RWPE1 (cell line): Measurements from ENCODE around the gene APLN.
A peak's percentile ranks its signal among the peaks of the same experiment; 100 is the strongest.

Experiments
- CTCF ChIA-PET: fragments of 350-600 bp; sonication (Branson Sonifier 250); formaldehyde crosslinking; extraction: SDS; loops from one replicate; lab custom pipeline; 2021; lab: Yijun Ruan, JAX
- POLR2A ChIA-PET: fragments of 400-600 bp; formaldehyde crosslinking; extraction: SDS; loops from one replicate; lab custom pipeline; 2020; ENCODE audit warnings: antibody characterized with exemption; ENCODE audit not compliant: low non-redundant PET; lab: Yijun Ruan, JAX
- DNase-seq: peaks from one replicate; pipeline ENCODE4 v3.0.0; 2012; ENCODE audit warnings: low spot score
- H3K27ac ChIP-seq: fragments of 450-650 bp; 2 replicates; pipeline ENCODE4 v1.5.1; 2017
- TF ChIP-seq, protein P1 (sequence below): fragments of 450-650 bp; conservative IDR thresholded peaks from 2 replicates; pipeline ENCODE4 v1.5.1; 2017; ENCODE audit warnings: low read depth, mild to moderate bottlenecking

APLN gene

DNA sequence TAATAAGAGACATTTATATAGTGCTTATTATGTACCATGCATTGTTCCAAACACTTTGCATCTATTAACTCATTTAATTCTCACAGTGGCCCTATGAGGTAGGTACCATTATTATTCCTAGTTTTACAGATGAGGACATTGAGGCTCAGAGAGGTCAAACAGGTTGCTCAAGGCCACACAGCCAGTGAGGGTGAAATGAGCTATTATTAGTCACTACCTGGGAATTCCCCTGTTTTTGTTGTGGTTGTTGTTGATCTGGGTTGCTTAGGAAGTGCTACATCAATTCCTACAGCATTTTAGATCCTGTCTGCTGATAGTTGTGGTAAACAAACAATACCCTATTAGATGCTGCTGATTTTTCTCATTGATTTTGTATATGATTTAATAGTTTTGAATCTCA, 41.2 kb downstream of the APLN start:
- TF ChIP-seq, protein P1, sequence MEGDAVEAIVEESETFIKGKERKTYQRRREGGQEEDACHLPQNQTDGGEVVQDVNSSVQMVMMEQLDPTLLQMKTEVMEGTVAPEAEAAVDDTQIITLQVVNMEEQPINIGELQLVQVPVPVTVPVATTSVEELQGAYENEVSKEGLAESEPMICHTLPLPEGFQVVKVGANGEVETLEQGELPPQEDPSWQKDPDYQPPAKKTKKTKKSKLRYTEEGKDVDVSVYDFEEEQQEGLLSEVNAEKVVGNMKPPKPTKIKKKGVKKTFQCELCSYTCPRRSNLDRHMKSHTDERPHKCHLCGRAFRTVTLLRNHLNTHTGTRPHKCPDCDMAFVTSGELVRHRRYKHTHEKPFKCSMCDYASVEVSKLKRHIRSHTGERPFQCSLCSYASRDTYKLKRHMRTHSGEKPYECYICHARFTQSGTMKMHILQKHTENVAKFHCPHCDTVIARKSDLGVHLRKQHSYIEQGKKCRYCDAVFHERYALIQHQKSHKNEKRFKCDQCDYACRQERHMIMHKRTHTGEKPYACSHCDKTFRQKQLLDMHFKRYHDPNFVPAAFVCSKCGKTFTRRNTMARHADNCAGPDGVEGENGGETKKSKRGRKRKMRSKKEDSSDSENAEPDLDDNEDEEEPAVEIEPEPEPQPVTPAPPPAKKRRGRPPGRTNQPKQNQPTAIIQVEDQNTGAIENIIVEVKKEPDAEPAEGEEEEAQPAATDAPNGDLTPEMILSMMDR, result no peak

DNA sequence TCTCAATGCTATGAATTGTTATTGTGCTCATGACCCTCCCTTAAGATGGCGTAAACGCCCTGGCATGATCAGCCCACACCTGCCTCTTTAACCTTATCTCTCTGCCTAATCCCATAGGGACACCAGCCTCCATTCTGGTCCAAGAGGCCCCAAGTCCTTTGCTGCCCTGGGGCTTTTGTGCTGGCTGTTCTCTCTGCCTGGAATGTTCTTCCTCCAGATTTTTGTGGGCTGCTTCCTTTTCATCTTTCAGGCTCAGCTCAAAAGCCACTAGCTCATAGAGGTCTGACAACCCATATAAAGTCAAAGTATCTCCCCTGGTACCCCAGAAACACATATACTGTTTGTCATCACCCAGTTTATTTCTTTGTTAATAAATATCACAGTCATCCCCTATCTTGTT, 42.4 kb downstream of the APLN start:
- ChIA-PET POLR2A (no interaction called here), CTCF (no interaction called here)
- no peak overlapping the region for H3K27ac ChIP-seq
- DNase-seq, result no peak
- TF ChIP-seq, protein P1, result no peak

More for the DNA sequence above, 41.2 kb downstream of the APLN start:
- H3K27ac ChIP-seq, result no peak overlapping the region
- POLR2A ChIA-PET, result no interaction called here
- CTCF ChIA-PET, result interaction anchor here (0.6 kb wide), 1 partner anchor 312 kb away, joined by 3 read pairs; no protein-coding TSS in a partner anchor
- DNase-seq, result no peak

DNA sequence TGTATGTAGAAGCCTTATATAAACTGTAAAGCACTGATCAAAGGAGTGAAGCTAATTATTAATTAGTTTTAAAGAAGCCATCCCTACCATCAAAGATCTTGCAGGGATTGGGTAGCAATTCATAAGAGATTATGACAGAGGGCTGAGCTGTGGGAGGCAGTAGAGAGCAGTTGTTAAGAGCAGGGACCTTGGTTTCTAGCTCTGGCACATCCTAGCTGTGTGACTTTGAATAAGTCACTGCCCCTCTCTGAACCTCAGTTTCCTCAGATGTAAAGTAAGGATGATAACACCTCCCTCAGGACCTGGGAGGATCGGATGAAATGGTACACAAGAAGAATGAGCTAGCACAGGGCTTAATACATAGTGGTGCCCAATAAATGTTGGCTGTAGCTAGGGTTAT, 45.4 kb downstream of the APLN start:
- TF ChIP-seq, protein P1, result no peak
- POLR2A ChIA-PET, result no interaction called here
- no peak overlapping the region for H3K27ac ChIP-seq
- CTCF ChIA-PET, result interaction anchor here (0.6 to 3.8 kb wide), 2 partner anchors 117 to 120 kb away, joined by 3 to 19 read pairs; no protein-coding TSS in a partner anchor
- no peak for DNase-seq

DNA sequence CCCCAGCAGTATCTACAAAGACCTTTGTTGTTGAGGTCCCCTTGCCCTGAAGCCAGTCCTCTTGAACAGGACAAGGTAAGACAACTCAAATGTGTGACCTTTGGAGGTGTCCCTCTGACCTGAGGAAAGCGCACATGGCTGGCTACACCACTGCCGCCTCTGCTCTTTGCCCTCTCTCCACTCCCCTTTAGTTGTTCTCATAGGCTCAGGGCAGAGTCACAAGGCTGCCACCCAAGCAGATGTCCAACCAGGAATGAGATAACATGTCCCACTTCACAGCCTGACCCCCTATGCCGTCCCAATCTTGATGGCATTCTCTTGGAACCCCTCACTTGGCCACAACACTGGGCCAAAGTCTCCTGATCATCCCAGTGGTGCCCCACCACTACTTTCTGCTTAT, 46.3 kb downstream of the APLN start:
- DNase-seq, result no peak
- POLR2A ChIA-PET, result no interaction called here
- CTCF ChIA-PET, result interaction anchor here (3.8 kb wide), 1 partner anchor 118 kb away, joined by 19 read pairs; no protein-coding TSS in a partner anchor
- H3K27ac ChIP-seq, result no peak overlapping the region
- TF ChIP-seq, protein P1, result no peak

DNA sequence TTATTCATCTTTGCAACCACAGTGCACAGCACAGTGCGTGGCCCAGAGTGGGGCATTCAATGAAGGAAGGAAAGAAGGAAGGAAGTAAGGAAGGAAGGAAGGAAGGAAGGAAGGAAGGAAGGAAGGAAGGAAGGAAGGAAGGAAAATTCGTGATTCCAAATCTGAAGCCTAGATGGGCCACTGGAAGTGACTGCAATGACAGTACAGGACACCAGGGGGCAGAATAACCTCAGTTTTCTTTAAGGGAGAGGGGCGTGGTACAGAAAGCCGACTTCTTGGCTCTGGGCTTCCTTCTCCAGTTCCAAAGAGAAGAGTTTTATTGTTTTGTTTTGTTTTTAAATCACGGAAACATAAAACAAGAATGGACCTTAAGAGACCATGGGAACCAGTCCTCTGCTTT, 47.8 kb downstream of the APLN start:
- ChIA-PET POLR2A (no interaction called here), CTCF (interaction anchor here (4.7 kb wide), 1 partner anchor 119 kb away, joined by 15 read pairs; no protein-coding TSS in a partner anchor)
- TF ChIP-seq, protein P1, result peak; percentile 56
- no peak overlapping the region for H3K27ac ChIP-seq
- DNase-seq, result peak; percentile 54

DNA sequence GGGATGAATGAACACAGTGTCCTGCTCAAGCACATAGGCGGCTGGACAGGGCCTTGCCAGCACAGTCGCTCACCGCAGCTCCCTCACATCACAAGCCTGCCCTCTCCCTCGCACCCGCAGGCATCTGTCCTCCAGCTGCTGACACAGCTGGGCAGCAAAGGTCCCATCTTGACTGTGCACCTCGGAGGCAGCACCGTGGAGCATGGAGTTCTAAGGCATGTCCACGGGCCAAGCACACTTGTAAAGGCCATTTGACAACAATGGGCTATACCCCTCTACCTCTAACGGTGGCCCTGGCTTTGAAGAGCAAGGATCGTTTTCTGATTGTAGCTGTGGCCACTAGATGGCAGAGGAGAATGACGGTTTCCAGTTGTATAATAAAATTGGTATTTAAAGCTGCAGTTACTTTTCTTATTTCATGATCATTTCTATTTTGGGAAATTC, 53.8 kb downstream of the APLN start:
- ChIA-PET CTCF (interaction anchor here (0.5 to 0.8 kb wide), 4 partner anchors 8 to 252 kb away, joined by 3 to 4 read pairs (median 4); no protein-coding TSS in a partner anchor), POLR2A (no interaction called here)
- H3K27ac ChIP-seq, result no peak overlapping the region
- TF ChIP-seq, protein P1, result peak; percentile 58
- peak; percentile 26 for DNase-seq
